ENCODE data around the gene CKAP5. TPM values are rescaled to one million over a fixed set of nuclear protein-coding genes. Genes with fewer than 3 reads are reported as not detected.

The CKAP5 gene
- polyA plus RNA-seq, 1 donor (not counting 4 experiments of a cell fraction or from before 2014, with no cell fraction given) = 96.4 TPM

DNA sequence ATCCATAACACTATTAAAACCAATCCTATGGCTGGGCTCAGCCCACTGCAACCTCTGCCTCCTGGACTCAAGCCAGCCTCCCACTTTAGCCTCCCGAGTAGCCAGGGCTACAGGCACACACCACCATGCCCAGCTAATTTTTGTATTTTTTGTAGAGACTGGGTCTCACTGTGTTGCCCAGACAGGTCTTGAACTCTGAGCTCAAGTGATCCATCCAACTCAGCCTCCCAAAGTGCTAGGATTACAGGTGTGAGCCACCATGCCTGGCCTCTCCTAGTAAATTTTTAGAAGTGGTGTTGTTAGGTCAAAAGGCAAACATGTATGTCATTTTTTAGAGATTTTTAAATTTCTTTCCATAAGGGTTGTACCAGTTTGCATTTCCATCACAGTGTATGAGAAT is 112.8 kb downstream of the CKAP5 start:
- Histone ChIP-seq H2AFZ (ENCODE audit: control insufficient read depth, low read length) (no peak overlapping the region), H3K27me3 (ENCODE audit: control insufficient read depth, extremely low read depth, insufficient read depth, low read length) (no peaks in the 10 kb centered on the region), H3K4me3 (ENCODE audit: control insufficient read depth in 2 of 3, extremely low read depth in 1 of 3, insufficient read depth in 2 of 3, low read depth in 1 of 3, low read length in 3 of 3) (no peak overlapping the region), H3K9me1 (ENCODE audit: control insufficient read depth, extremely low read depth, insufficient read depth, low read length) (no peaks in the 10 kb centered on the region), H3K79me2 (ENCODE audit: control insufficient read depth, insufficient read depth, low read length) (no peaks in the 10 kb centered on the region), H4K20me1 (ENCODE audit: control insufficient read depth, extremely low read depth, insufficient read depth, low read length) (no peaks in the 10 kb centered on the region), H3K9ac (ENCODE audit: control insufficient read depth, extremely low read depth, insufficient read depth, low read length) (no peak overlapping the region), H3K36me3 (ENCODE audit: control insufficient read depth in 2 of 2, extremely low read depth in 1 of 2, insufficient read depth in 2 of 2, low read length in 2 of 2) (no peaks in the 10 kb centered on the region), H3K4me1 (ENCODE audit: control insufficient read depth, extremely low read depth, insufficient read depth, low read length) (no peaks in the 10 kb centered on the region), H3K9me3 (ENCODE audit: control insufficient read depth, low read depth, low read length) (no peaks in the 10 kb centered on the region), H3K4me2 (ENCODE audit: control insufficient read depth, extremely low read depth, insufficient read depth, low read depth, low read length) (no peak overlapping the region), H3K27ac (ENCODE audit: control insufficient read depth, insufficient read depth, low read length) (no peak overlapping the region)
- dilution Hi-C loops (cut with MboI; ENCODE audit: extremely low pct_ligation_motif_present, low sequenced_read_pairs) = no loop called here
- DNase-seq (ENCODE audit: low read depth, low spot score) (no peak), FAIRE-seq (no peak)
- TF ChIP-seq, protein P1, sequence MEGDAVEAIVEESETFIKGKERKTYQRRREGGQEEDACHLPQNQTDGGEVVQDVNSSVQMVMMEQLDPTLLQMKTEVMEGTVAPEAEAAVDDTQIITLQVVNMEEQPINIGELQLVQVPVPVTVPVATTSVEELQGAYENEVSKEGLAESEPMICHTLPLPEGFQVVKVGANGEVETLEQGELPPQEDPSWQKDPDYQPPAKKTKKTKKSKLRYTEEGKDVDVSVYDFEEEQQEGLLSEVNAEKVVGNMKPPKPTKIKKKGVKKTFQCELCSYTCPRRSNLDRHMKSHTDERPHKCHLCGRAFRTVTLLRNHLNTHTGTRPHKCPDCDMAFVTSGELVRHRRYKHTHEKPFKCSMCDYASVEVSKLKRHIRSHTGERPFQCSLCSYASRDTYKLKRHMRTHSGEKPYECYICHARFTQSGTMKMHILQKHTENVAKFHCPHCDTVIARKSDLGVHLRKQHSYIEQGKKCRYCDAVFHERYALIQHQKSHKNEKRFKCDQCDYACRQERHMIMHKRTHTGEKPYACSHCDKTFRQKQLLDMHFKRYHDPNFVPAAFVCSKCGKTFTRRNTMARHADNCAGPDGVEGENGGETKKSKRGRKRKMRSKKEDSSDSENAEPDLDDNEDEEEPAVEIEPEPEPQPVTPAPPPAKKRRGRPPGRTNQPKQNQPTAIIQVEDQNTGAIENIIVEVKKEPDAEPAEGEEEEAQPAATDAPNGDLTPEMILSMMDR (optimal IDR thresholded peaks at IDR 0.05 in 1 of 3, IDR thresholded peaks at IDR 0.05 in 1 of 3, conservative IDR thresholded peaks at IDR 0.05 in 1 of 3; ENCODE audit: extremely low read depth in 1 of 3, insufficient read depth in 2 of 3, low read length in 3 of 3) = no peak
- TF ChIP-seq EZH2 (IDR thresholded peaks at IDR 0.05; ENCODE audit: low read length) = no peak

DNA sequence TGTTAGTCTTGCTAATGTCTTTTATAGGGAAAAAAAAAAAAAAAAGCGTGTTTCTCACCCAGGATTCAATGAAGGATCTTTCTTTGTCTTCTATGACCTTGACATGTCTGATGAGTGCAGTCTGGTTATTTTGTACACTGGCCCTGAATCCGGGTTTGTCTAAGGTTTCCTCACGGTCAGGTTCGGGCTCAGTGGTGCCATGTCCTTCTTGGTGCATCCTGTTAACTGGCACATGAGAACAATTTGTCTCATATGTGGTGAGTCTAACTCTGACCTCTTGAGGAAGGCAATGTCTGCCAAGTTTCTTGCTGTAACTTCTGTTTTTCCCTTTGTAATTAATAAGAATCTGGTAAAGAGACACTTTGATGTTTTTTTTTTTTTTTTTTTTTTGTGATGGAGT is 114.5 kb downstream of the CKAP5 start:
- dilution Hi-C loops (cut with MboI; ENCODE audit: extremely low pct_ligation_motif_present, low sequenced_read_pairs) = no loop called here
- no peaks in the 10 kb centered on the region for H3K36me3 ChIP-seq (ENCODE audit: control insufficient read depth in 2 of 2, extremely low read depth in 1 of 2, insufficient read depth in 2 of 2, low read length in 2 of 2)
- no peaks in the 10 kb centered on the region for H4K20me1 ChIP-seq (ENCODE audit: control insufficient read depth, extremely low read depth, insufficient read depth, low read length)
- no peak for TF ChIP-seq EZH2 (IDR thresholded peaks at IDR 0.05; ENCODE audit: low read length)
- TF ChIP-seq, protein P1 (optimal IDR thresholded peaks at IDR 0.05 in 1 of 3, IDR thresholded peaks at IDR 0.05 in 1 of 3, conservative IDR thresholded peaks at IDR 0.05 in 1 of 3; ENCODE audit: extremely low read depth in 1 of 3, insufficient read depth in 2 of 3, low read length in 3 of 3) = no peak
- H3K9me3 ChIP-seq (ENCODE audit: control insufficient read depth, low read depth, low read length) = no peaks in the 10 kb centered on the region
- no peaks in the 10 kb centered on the region for H3K79me2 ChIP-seq (ENCODE audit: control insufficient read depth, insufficient read depth, low read length)
- no peak overlapping the region for H3K9ac ChIP-seq (ENCODE audit: control insufficient read depth, extremely low read depth, insufficient read depth, low read length)
- no peak for FAIRE-seq
- no peak overlapping the region for H3K4me3 ChIP-seq (ENCODE audit: control insufficient read depth in 2 of 3, extremely low read depth in 1 of 3, insufficient read depth in 2 of 3, low read depth in 1 of 3, low read length in 3 of 3)
- no peak for DNase-seq (ENCODE audit: low read depth, low spot score)
- no peaks in the 10 kb centered on the region for H3K27me3 ChIP-seq (ENCODE audit: control insufficient read depth, extremely low read depth, insufficient read depth, low read length)
- H3K4me2 ChIP-seq (ENCODE audit: control insufficient read depth, extremely low read depth, insufficient read depth, low read depth, low read length) = no peak overlapping the region
- no peaks in the 10 kb centered on the region for H3K9me1 ChIP-seq (ENCODE audit: control insufficient read depth, extremely low read depth, insufficient read depth, low read length)
- H2AFZ ChIP-seq (ENCODE audit: control insufficient read depth, low read length) = no peak overlapping the region
- no peaks in the 10 kb centered on the region for H3K4me1 ChIP-seq (ENCODE audit: control insufficient read depth, extremely low read depth, insufficient read depth, low read length)
- no peak overlapping the region for H3K27ac ChIP-seq (ENCODE audit: control insufficient read depth, insufficient read depth, low read length)
